T follicular helper cell (primary cell): ENCODE data around the gene GFOD1.

ENCODE experiments used
- DNase-seq: peaks from one replicate; pipeline ENCODE4 v3.0.0-alpha.2; 2020; ENCODE audit warnings: low read depth

The GFOD1 gene

GRCh38 chr6:13319891-13320564 lies 167.4 kb downstream of the GFOD1 start:
- no peak for DNase-seq

- DNase-seq = no peak
Measured at GRCh38 chr6:13318821-13319220, 168.6 kb downstream of the GFOD1 start.

- no peak for DNase-seq
Measured at GRCh38 chr6:13315896-13316295, 171.5 kb downstream of the GFOD1 start.

GRCh38 chr6:13314806-13315205 lies 172.6 kb downstream of the GFOD1 start:
- no peak for DNase-seq

GRCh38 chr6:13311155-13311554 lies 176.2 kb downstream of the GFOD1 start:
- no peak for DNase-seq

- DNase-seq = no peak
Measured at GRCh38 chr6:13308332-13308731, 179.1 kb downstream of the GFOD1 start.
